B cell (primary cell): ENCODE measurements around the gene SLC37A4. TPM values are rescaled to one million over a fixed set of nuclear protein-coding genes. Genes with fewer than 3 reads are reported as not detected.

Experiments
- ATAC-seq: fragments of 200-7000 bp; cut with Tn5 transposase; one replicate; pipeline ENCODE4 v1.10.0; 2021; ENCODE audit warnings: low read depth, mild to moderate bottlenecking, moderate number of reproducible peaks, moderate library complexity
- CTCF ChIA-PET: fragments of 350-600 bp; sonication (Branson Sonifier 250); formaldehyde crosslinking; loops from one replicate; lab custom pipeline; 2021; ENCODE audit warnings: antibody characterized with exemption, inconsistent platforms; lab: Charles Lee
- POLR2A ChIA-PET: fragments of 350-600 bp; sonication (Branson Sonifier 250); formaldehyde crosslinking; loops from one replicate; lab custom pipeline; 2021; ENCODE audit warnings: antibody characterized with exemption; lab: Charles Lee
- DNase-seq: peaks from one replicate; pipeline ENCODE4 v3.0.0; 2013
- H2AFZ ChIP-seq: 2 replicates; pipeline ENCODE4 v1.6.1; 2012; ENCODE audit warnings: mild to moderate bottlenecking, low read depth, low read length; ENCODE audit not compliant: insufficient read depth, poor library complexity, severe bottlenecking
- H3K27ac ChIP-seq, 2 donors: 1 replicate in 1 of 2; 2 replicates in 1 of 2; pipeline ENCODE4 v1.5.1; 2012 to 2013; ENCODE audit warnings: low read length in 2 of 2, mild to moderate bottlenecking in 2 of 2, moderate library complexity in 1 of 2
- H3K27me3 ChIP-seq, 4 experiments: fragments of 200-600 bp in 1 of 4; sonication (generic) in 1 of 4; replicated peaks in 1 of 4; 1 replicate in 2 of 4; 2 replicates in 2 of 4; pipeline versions ENCODE4 v1.6.1 to v1.7.0; 2013 to 2016; ENCODE audit warnings: low read length in 3 of 4, mild to moderate bottlenecking in 2 of 4, mixed read lengths in 1 of 4, moderate library complexity in 1 of 4; ENCODE audit not compliant: insufficient read depth in 4 of 4, control insufficient read depth in 3 of 4; ENCODE audit errors: control extremely low read depth in 1 of 4
- H3K36me3 ChIP-seq, 2 experiments: replicated peaks in 1 of 2; 1 replicate in 1 of 2; 2 replicates in 1 of 2; pipeline versions ENCODE4 v1.6.1 to v1.7.1; 2013; ENCODE audit warnings: low read length in 1 of 2; ENCODE audit not compliant: insufficient read depth in 2 of 2, control insufficient read depth in 1 of 2; ENCODE audit errors: control extremely low read depth in 1 of 2, extremely low read depth in 1 of 2
- H3K4me1 ChIP-seq, 2 donors: fragments of 200-600 bp in 1 of 2; sonication (generic) in 1 of 2; 1 replicate in 1 of 2; 2 replicates in 1 of 2; pipeline versions ENCODE4 v1.5.1 to v1.6.1; 2013 to 2017; ENCODE audit warnings: low read length in 2 of 2; ENCODE audit not compliant: control insufficient read depth in 2 of 2, insufficient read depth in 2 of 2
- H3K4me2 ChIP-seq: replicated peaks from 2 replicates; pipeline ENCODE3; 2012; ENCODE audit warnings: mild to moderate bottlenecking, low read depth, low read length; ENCODE audit not compliant: poor library complexity, severe bottlenecking
- H3K4me3 ChIP-seq, 5 experiments: fragments of 200-600 bp in 1 of 5; sonication (generic) in 1 of 5; 1 replicate in 3 of 5; 2 replicates in 2 of 5; pipeline versions ENCODE4 v1.5.1 to v1.7.0; 2011 to 2016; ENCODE audit warnings: low read length in 4 of 5, mild to moderate bottlenecking in 4 of 5, low read depth in 2 of 5, control low read depth in 1 of 5, moderate library complexity in 1 of 5; ENCODE audit not compliant: insufficient read depth in 1 of 5; ENCODE audit errors: control extremely low read depth in 1 of 5, extremely low read depth in 1 of 5
- H3K79me2 ChIP-seq: fragments of 200-600 bp; sonication (generic); one replicate; pipeline ENCODE4 v1.6.0; 2016; ENCODE audit warnings: low read length; ENCODE audit not compliant: control insufficient read depth, insufficient read depth
- H3K9ac ChIP-seq: fragments of 200-600 bp; sonication (generic); 2 replicates; pipeline ENCODE4 v1.6.1; 2017; ENCODE audit warnings: mild to moderate bottlenecking, low read length, moderate library complexity
- H3K9me3 ChIP-seq, 3 donors: one replicate each; pipeline versions ENCODE4 v1.6.1 to v1.7.1; 2013; ENCODE audit warnings: low read length in 2 of 3; ENCODE audit not compliant: control insufficient read depth in 2 of 3, insufficient read depth in 1 of 3; ENCODE audit errors: control extremely low read depth in 1 of 3
- H4K20me1 ChIP-seq: 2 replicates; pipeline ENCODE4 v1.6.0; 2012; ENCODE audit warnings: mild to moderate bottlenecking, low read length; ENCODE audit not compliant: insufficient read depth, control insufficient read depth, poor library complexity, severe bottlenecking
- H3K27ac Mint-ChIP-seq: one replicate; pipeline ENCODE4 v1.8.0; 2021; ENCODE audit warnings: mixed read lengths
- H3K27me3 Mint-ChIP-seq: one replicate; pipeline ENCODE4 v1.8.0; 2021; ENCODE audit warnings: mixed read lengths
- H3K4me1 Mint-ChIP-seq: one replicate; pipeline ENCODE4 v1.8.0; 2021; ENCODE audit warnings: mixed read lengths
- H3K4me3 Mint-ChIP-seq: one replicate; pipeline ENCODE4 v1.8.0; 2021; ENCODE audit warnings: mixed read lengths
- H3K9me3 Mint-ChIP-seq: one replicate; pipeline ENCODE4 v1.8.0; 2022; ENCODE audit warnings: mixed read lengths; ENCODE audit not compliant: insufficient read depth
- EZH2 ChIP-seq: IDR thresholded peaks from 2 replicates; pipeline ENCODE4 v1.6.1; 2012; ENCODE audit warnings: borderline replicate concordance, low read depth, mild to moderate bottlenecking, moderate library complexity, low read length; ENCODE audit not compliant: insufficient read depth, poor library complexity, severe bottlenecking
- WGBS: methylation state at CpG from one replicate; pipeline ENCODE4 v1.1.5; 2013; ENCODE audit warnings: missing lambda C conversion rate; ENCODE audit not compliant: insufficient coverage; 5-methylcytosine and 5-hydroxymethylcytosine counted together
- intact Hi-C: fragments of 100-400 bp; cut with micrococcal nuclease; formaldehyde crosslinking; loops from one replicate; pipeline ENCODE4 v1.10.0; 2022
- polyA plus RNA-seq: library from polyadenylated mRNA; depleted of rRNA; stranded (reverse); fragments of >200 nt; gene quantifications from 2 replicates; pipeline ENCODE4 v1.2.3, GENCODE V29; 2012
- total RNA-seq, 2 donors: library from RNA; stranded (reverse); fragments of 120-200 nt in 1 of 2; gene quantifications; 1 replicate in 1 of 2; 2 replicates in 1 of 2; pipeline versions ENCODE4 v1.2.3 to v1.2.4, GENCODE V29; 2013 to 2022
- TF ChIP-seq, protein P1 (sequence below): fragments of 200-600 bp; IDR thresholded peaks from one replicate; pipeline ENCODE4 v1.8.0; 2022; ENCODE audit warnings: antibody characterized with exemption, mild to moderate bottlenecking

The SLC37A4 gene
- total and polyA plus RNA-seq, 2 donors (not counting 1 experiment from before 2014, with no cell fraction given), result 14.3 to 26.3 TPM

GRCh38 chr11:119056421-119056999 lies 25.8 kb upstream of the SLC37A4 start:
- Histone ChIP-seq H3K36me3 (peaks cover 3 to 35% of the 10 kb centered on the region in 2 experiments), H3K27me3 (no peaks in the 10 kb centered on the region), H3K9me3 (no peaks in the 10 kb centered on the region), H2AFZ (peak overlapping the region; percentile 87), H3K4me2 (peak overlapping the region; percentile 98), H3K9ac (peak overlapping the region; percentile 98), H3K79me2 (peaks cover 48% of the 10 kb centered on the region), H3K4me1 (peaks cover 25 to 35% of the 10 kb centered on the region in 2 donors), H3K4me3 (peak overlapping the region; percentile 28 to 95 (median 69)), H3K27ac (peak overlapping the region; percentile 62 to 93), H4K20me1 (no peaks in the 10 kb centered on the region)
- CTCF ChIA-PET, result interaction anchor here (0.6 to 2.2 kb wide), 8 partner anchors 11 to 1831 kb away, joined by 3 to 8 read pairs (median 5); partner anchors contain the start of gene VPS11
- WGBS, result 0% methylated on average over 41 of the region's 48 CpGs
- H3K4me1 Mint-ChIP-seq, result peaks cover 42% of the 10 kb centered on the region
- TF ChIP-seq, protein P1, sequence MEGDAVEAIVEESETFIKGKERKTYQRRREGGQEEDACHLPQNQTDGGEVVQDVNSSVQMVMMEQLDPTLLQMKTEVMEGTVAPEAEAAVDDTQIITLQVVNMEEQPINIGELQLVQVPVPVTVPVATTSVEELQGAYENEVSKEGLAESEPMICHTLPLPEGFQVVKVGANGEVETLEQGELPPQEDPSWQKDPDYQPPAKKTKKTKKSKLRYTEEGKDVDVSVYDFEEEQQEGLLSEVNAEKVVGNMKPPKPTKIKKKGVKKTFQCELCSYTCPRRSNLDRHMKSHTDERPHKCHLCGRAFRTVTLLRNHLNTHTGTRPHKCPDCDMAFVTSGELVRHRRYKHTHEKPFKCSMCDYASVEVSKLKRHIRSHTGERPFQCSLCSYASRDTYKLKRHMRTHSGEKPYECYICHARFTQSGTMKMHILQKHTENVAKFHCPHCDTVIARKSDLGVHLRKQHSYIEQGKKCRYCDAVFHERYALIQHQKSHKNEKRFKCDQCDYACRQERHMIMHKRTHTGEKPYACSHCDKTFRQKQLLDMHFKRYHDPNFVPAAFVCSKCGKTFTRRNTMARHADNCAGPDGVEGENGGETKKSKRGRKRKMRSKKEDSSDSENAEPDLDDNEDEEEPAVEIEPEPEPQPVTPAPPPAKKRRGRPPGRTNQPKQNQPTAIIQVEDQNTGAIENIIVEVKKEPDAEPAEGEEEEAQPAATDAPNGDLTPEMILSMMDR, result no peak
- TF ChIP-seq EZH2, result no peak
- H3K27me3 Mint-ChIP-seq, result no peaks in the 10 kb centered on the region
- H3K4me3 Mint-ChIP-seq, result peak overlapping the region; percentile 97
- intact Hi-C loops, result loop anchor here (2.0 kb wide), 2 partner anchors 46 to 140 kb away; no protein-coding TSS in a partner anchor
- DNase-seq, result peak; percentile 73
- peak overlapping the region; percentile 93 for H3K27ac Mint-ChIP-seq
- H3K9me3 Mint-ChIP-seq, result no peaks in the 10 kb centered on the region
- POLR2A ChIA-PET, result interaction anchor here (0.5 to 3.8 kb wide), 5 partner anchors 9 to 205 kb away, joined by 3 to 14 read pairs (median 3); partner anchors contain the start of gene VPS11
- no peak for ATAC-seq

- Histone ChIP-seq H3K4me3 (peak overlapping the region in 4 of 5 experiments; percentile 64 to 95 (median 75)), H3K36me3 (peaks cover 0 to 35% of the 10 kb centered on the region in 2 experiments), H3K9ac (peak overlapping the region; percentile 98), H3K4me2 (peak overlapping the region; percentile 98), H2AFZ (peak overlapping the region; percentile 87), H3K9me3 (no peaks in the 10 kb centered on the region), H3K79me2 (peaks cover 42% of the 10 kb centered on the region), H3K27me3 (no peaks in the 10 kb centered on the region), H3K27ac (peak overlapping the region; percentile 62 to 93), H3K4me1 (peaks cover 27 to 38% of the 10 kb centered on the region in 2 donors), H4K20me1 (no peaks in the 10 kb centered on the region)
- Mint-ChIP-seq H3K27me3 (no peaks in the 10 kb centered on the region), H3K4me1 (peaks cover 46% of the 10 kb centered on the region), H3K27ac (peak overlapping the region; percentile 37), H3K9me3 (no peaks in the 10 kb centered on the region), H3K4me3 (peak overlapping the region; percentile 97)
- WGBS, result 75% methylated on average over 6 of the region's 6 CpGs
- POLR2A ChIA-PET, result interaction anchor here (0.6 to 3.8 kb wide), 3 partner anchors 11 to 206 kb away, joined by 3 to 14 read pairs (median 3); partner anchors contain the start of gene VPS11
- no peak for TF ChIP-seq EZH2
- TF ChIP-seq, protein P1, result no peak
- intact Hi-C loops, result loop anchor here (2.0 kb wide), 2 partner anchors 47 to 141 kb away; no protein-coding TSS in a partner anchor
- DNase-seq (peak; percentile 43), ATAC-seq (no peak)
- CTCF ChIA-PET, result interaction anchor here (0.6 to 2.2 kb wide), 2 partner anchors 12 to 289 kb away, joined by 3 to 8 read pairs; no protein-coding TSS in a partner anchor
These were observed 25.2 kb upstream of the SLC37A4 start for GRCh38 chr11:119055901-119056300.
